HT-29 (cell line): ENCODE results near the gene SP1. TPM values are rescaled to one million over a fixed set of nuclear protein-coding genes. Genes with fewer than 3 reads are reported as not detected.
"Not testable (repeated sequence)": the region's sequence is repeated elsewhere in the genome, so short reads cannot be mapped to it uniquely, and the experiment has no call there.

Experiments
- DNase-seq: peaks from one replicate; pipeline ENCODE4 v3.0.0-alpha.2; 2015; ENCODE audit warnings: low spot score
- total RNA-seq: library from RNA; depleted of rRNA; stranded (reverse); fragments of >200 nt; shearing (Covaris generic); gene quantifications from 2 replicates; pipeline ENCODE4 v1.2.3, GENCODE V29; 2014

Gene SP1
- total RNA-seq, 1 experiment from 2014 or later = 56.5 TPM

GRCh38 chr12:53358836-53359419 is 21.0 kb upstream of the SP1 start:
- DNase-seq = no peak

- DNase-seq = not testable (repeated sequence)
Measured at GRCh38 chr12:53361638-53362037, 18.3 kb upstream of the SP1 start.

- no peak for DNase-seq
Measured at GRCh38 chr12:53365245-53365904, 14.6 kb upstream of the SP1 start.

GRCh38 chr12:53373554-53374133 is 6.3 kb upstream of the SP1 start:
- DNase-seq = not testable (repeated sequence)

- not testable (repeated sequence) for DNase-seq
Measured at GRCh38 chr12:53374277-53374676, 5.7 kb upstream of the SP1 start.

- DNase-seq = no peak
Measured at GRCh38 chr12:53376747-53377146, 3.2 kb upstream of the SP1 start.

GRCh38 chr12:53378222-53378621 is 1.8 kb upstream of the SP1 start:
- DNase-seq = no peak

- DNase-seq = peak; percentile 21
Measured at GRCh38 chr12:53378724-53379388, 1.1 kb upstream of the SP1 start.

- peak; percentile 100 for DNase-seq
Measured at GRCh38 chr12:53379389-53380103, 430 bp upstream of the SP1 start.

- peak; percentile 34 for DNase-seq
Measured at GRCh38 chr12:53380794-53381730, 1.1 kb downstream of the SP1 start.

GRCh38 chr12:53381731-53382630 is 2.0 kb downstream of the SP1 start:
- peak; percentile 59 for DNase-seq

GRCh38 chr12:53383258-53383657 is 3.3 kb downstream of the SP1 start:
- no peak for DNase-seq

- DNase-seq = not testable (repeated sequence)
Measured at GRCh38 chr12:53386381-53386780, 6.4 kb downstream of the SP1 start.

- no peak for DNase-seq
Measured at GRCh38 chr12:53388932-53389331, 9.0 kb downstream of the SP1 start.

GRCh38 chr12:53389702-53390101 is 9.7 kb downstream of the SP1 start:
- no peak for DNase-seq

- DNase-seq = no peak
Measured at GRCh38 chr12:53391724-53392123, 11.7 kb downstream of the SP1 start.

- DNase-seq = no peak
Measured at GRCh38 chr12:53399896-53400295, 19.9 kb downstream of the SP1 start.

GRCh38 chr12:53402351-53402750 is 22.4 kb downstream of the SP1 start:
- DNase-seq = not testable (repeated sequence)

GRCh38 chr12:53402871-53403270 is 22.9 kb downstream of the SP1 start:
- DNase-seq = no peak

- DNase-seq = no peak
Measured at GRCh38 chr12:53410951-53411350, 31.0 kb downstream of the SP1 start.
